SU-DHL-6 (cell line): ENCODE data around the gene SYTL5.

Source experiments
- H2AFZ ChIP-seq: fragments of 200-600 bp; sonication (generic); 2 replicates; pipeline ENCODE4 v1.6.1; 2014; ENCODE audit warnings: low read depth, mild to moderate bottlenecking, moderate library complexity, mixed read lengths, antibody characterized with exemption, low read length; ENCODE audit not compliant: severe bottlenecking
- H3F3A ChIP-seq: fragments of 200-600 bp; shearing (Covaris generic); 2 replicates; pipeline ENCODE4 v1.6.0; 2016; ENCODE audit warnings: antibody characterized with exemption, mild to moderate bottlenecking; ENCODE audit not compliant: insufficient read depth
- H3K27ac ChIP-seq: fragments of 200-600 bp; sonication (generic); 2 replicates; pipeline ENCODE4 v1.5.1; 2016; ENCODE audit warnings: low read depth, mild to moderate bottlenecking, low read length, moderate library complexity, mixed read lengths
- H3K27me3 ChIP-seq: fragments of 200-600 bp; sonication (generic), shearing (Covaris generic); 2 replicates; pipeline ENCODE4 v1.6.0; 2014; ENCODE audit warnings: mild to moderate bottlenecking, low read length
- H3K36me3 ChIP-seq: fragments of 200-600 bp; sonication (generic); 2 replicates; pipeline ENCODE4 v1.6.1; 2014; ENCODE audit warnings: mild to moderate bottlenecking, low read length, mixed read lengths
- H3K4me2 ChIP-seq: fragments of 300-600, 200-600 bp; shearing (Covaris generic), sonication (generic); 2 replicates; pipeline ENCODE4 v1.6.0; 2014; ENCODE audit warnings: low read length, low read depth, mild to moderate bottlenecking; ENCODE audit not compliant: poor library complexity, severe bottlenecking
- H3K4me3 ChIP-seq: fragments of 200-600 bp; sonication (generic); 2 replicates; pipeline ENCODE4 v1.5.1; 2014; ENCODE audit warnings: antibody characterized with exemption, low read length, mild to moderate bottlenecking, mixed read lengths; ENCODE audit not compliant: insufficient read depth, poor library complexity, severe bottlenecking
- H3K79me2 ChIP-seq: fragments of 200-600 bp; sonication (generic); 2 replicates; pipeline ENCODE4 v1.6.1; 2014; ENCODE audit warnings: mild to moderate bottlenecking, low read length, moderate library complexity; ENCODE audit not compliant: insufficient read depth
- H3K9ac ChIP-seq: fragments of 200-600 bp; sonication (generic); 2 replicates; pipeline ENCODE4 v1.7.0; 2014; ENCODE audit warnings: mild to moderate bottlenecking, low read length
- H3K9me2 ChIP-seq: fragments of 200-600 bp; sonication (generic); replicated peaks from 2 replicates; pipeline ENCODE4 v1.6.1; 2014; ENCODE audit warnings: low read length; ENCODE audit not compliant: insufficient read depth
- H3K9me3 ChIP-seq: fragments of 200-600 bp; sonication (generic); 2 replicates; pipeline ENCODE4 v1.6.1; 2014; ENCODE audit warnings: low read length, mixed read lengths; ENCODE audit not compliant: insufficient read depth
- H4K20me1 ChIP-seq: fragments of 200-600 bp; sonication (generic); 2 replicates; pipeline ENCODE4 v1.6.1; 2014; ENCODE audit warnings: low read depth, mild to moderate bottlenecking, antibody characterized with exemption, low read length, moderate library complexity, mixed read lengths
- EZH2phosphoT487 ChIP-seq: fragments of 200-600 bp; sonication (generic), shearing (Covaris generic); conservative IDR thresholded peaks from 2 replicates; pipeline ENCODE4 v1.6.1; 2018; ENCODE audit warnings: mild to moderate bottlenecking, antibody characterized with exemption, low read length, moderate library complexity, mixed read lengths
- TF ChIP-seq, protein P1 (sequence below): fragments of 200-600 bp; sonication (generic); IDR thresholded peaks from one replicate; pipeline ENCODE4 v1.5.1; 2017; ENCODE audit warnings: antibody characterized with exemption, mild to moderate bottlenecking, low read length, moderate library complexity; ENCODE audit not compliant: insufficient read depth, poor library complexity, severe bottlenecking

SYTL5 gene

DNA sequence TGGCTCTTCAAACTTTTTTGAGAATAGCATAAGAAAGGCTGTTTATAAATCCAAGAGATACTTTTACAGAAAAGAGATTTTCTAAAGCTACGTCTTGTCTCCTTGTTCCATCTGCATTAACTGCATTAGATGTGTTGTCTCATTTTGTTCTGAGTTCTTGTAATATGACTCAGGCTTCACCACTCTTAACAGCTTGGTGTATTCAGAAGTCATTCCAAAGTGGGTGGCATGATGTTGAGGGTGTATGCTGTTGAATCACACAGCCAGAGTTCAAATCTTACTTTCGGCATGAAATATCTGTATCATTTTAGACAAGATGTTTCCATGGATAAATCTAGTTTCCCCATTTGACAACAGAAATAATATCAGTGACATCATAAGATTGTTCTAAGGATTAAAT lies 30.1 kb downstream of the SYTL5 start:
- no peak for TF ChIP-seq EZH2phosphoT487
- TF ChIP-seq, protein P1, sequence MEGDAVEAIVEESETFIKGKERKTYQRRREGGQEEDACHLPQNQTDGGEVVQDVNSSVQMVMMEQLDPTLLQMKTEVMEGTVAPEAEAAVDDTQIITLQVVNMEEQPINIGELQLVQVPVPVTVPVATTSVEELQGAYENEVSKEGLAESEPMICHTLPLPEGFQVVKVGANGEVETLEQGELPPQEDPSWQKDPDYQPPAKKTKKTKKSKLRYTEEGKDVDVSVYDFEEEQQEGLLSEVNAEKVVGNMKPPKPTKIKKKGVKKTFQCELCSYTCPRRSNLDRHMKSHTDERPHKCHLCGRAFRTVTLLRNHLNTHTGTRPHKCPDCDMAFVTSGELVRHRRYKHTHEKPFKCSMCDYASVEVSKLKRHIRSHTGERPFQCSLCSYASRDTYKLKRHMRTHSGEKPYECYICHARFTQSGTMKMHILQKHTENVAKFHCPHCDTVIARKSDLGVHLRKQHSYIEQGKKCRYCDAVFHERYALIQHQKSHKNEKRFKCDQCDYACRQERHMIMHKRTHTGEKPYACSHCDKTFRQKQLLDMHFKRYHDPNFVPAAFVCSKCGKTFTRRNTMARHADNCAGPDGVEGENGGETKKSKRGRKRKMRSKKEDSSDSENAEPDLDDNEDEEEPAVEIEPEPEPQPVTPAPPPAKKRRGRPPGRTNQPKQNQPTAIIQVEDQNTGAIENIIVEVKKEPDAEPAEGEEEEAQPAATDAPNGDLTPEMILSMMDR = no peak

GRCh38 chrX:38038501-38038900 lies 32.1 kb downstream of the SYTL5 start:
- Histone ChIP-seq H3K27ac (no peak overlapping the region), H3K9me3 (no peaks in the 10 kb centered on the region), H3K36me3 (no peaks in the 10 kb centered on the region), H2AFZ (no peak overlapping the region), H3K9me2 (no peaks in the 10 kb centered on the region), H3K4me3 (no peak overlapping the region), H3K9ac (no peak overlapping the region), H3K79me2 (no peaks in the 10 kb centered on the region), H3K4me2 (no peak overlapping the region), H3K27me3 (no peaks in the 10 kb centered on the region), H4K20me1 (no peaks in the 10 kb centered on the region), H3F3A (no peaks in the 10 kb centered on the region)
- TF ChIP-seq, protein P1 = no peak
- TF ChIP-seq EZH2phosphoT487 = no peak

More for the DNA sequence above, 30.1 kb downstream of the SYTL5 start:
- H3F3A ChIP-seq = no peaks in the 10 kb centered on the region
- no peak overlapping the region for H3K27ac ChIP-seq
- no peak overlapping the region for H2AFZ ChIP-seq
- H3K9ac ChIP-seq = no peak overlapping the region
- no peaks in the 10 kb centered on the region for H3K27me3 ChIP-seq
- H3K4me3 ChIP-seq = no peak overlapping the region
- no peaks in the 10 kb centered on the region for H4K20me1 ChIP-seq
- H3K36me3 ChIP-seq = no peaks in the 10 kb centered on the region
- H3K4me2 ChIP-seq = no peak overlapping the region
- H3K79me2 ChIP-seq = no peaks in the 10 kb centered on the region
- no peaks in the 10 kb centered on the region for H3K9me2 ChIP-seq
- no peaks in the 10 kb centered on the region for H3K9me3 ChIP-seq

DNA sequence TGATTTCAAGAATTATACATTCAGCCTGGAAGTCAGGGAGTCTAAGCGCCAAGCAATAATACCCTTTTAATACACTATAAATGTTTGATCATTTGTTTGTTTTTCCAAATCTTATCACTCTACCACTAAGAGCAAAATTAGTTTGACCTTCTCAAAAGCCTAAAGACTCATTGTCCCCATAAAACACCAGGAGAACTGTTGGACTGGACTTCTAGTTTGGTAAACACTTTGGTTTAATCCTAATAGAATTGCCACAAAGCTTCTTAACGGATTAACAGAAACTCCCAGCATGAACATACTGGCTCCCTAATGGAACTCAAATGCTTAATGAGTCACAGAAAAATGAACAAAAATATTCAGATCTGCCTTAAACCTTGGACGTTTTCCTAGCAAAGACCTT lies 34.9 kb downstream of the SYTL5 start:
- Histone ChIP-seq H4K20me1 (no peaks in the 10 kb centered on the region), H3K27me3 (no peaks in the 10 kb centered on the region), H3K27ac (no peak overlapping the region), H2AFZ (no peak overlapping the region), H3K4me2 (no peak overlapping the region), H3K9me2 (no peaks in the 10 kb centered on the region), H3K36me3 (no peaks in the 10 kb centered on the region), H3K79me2 (no peaks in the 10 kb centered on the region), H3K4me3 (no peak overlapping the region), H3K9me3 (no peaks in the 10 kb centered on the region), H3F3A (no peaks in the 10 kb centered on the region), H3K9ac (no peak overlapping the region)
- TF ChIP-seq, protein P1 = no peak
- TF ChIP-seq EZH2phosphoT487 = no peak

GRCh38 chrX:38044701-38045100 lies 38.3 kb downstream of the SYTL5 start:
- TF ChIP-seq EZH2phosphoT487 = no peak
- TF ChIP-seq, protein P1 = no peak
- no peaks in the 10 kb centered on the region for H3K9me3 ChIP-seq
- H3K4me3 ChIP-seq = no peak overlapping the region
- no peak overlapping the region for H2AFZ ChIP-seq
- no peaks in the 10 kb centered on the region for H3K36me3 ChIP-seq
- H3K79me2 ChIP-seq = no peaks in the 10 kb centered on the region
- no peak overlapping the region for H3K4me2 ChIP-seq
- H3K27ac ChIP-seq = no peak overlapping the region
- no peaks in the 10 kb centered on the region for H3K27me3 ChIP-seq
- H3K9me2 ChIP-seq = no peaks in the 10 kb centered on the region
- no peak overlapping the region for H3K9ac ChIP-seq
- no peaks in the 10 kb centered on the region for H4K20me1 ChIP-seq
- no peaks in the 10 kb centered on the region for H3F3A ChIP-seq
